ENCODE data around the gene BTN2A1.
A peak's percentile ranks its signal among the peaks of the same experiment; 100 is the strongest.

The BTN2A1 gene

DNA sequence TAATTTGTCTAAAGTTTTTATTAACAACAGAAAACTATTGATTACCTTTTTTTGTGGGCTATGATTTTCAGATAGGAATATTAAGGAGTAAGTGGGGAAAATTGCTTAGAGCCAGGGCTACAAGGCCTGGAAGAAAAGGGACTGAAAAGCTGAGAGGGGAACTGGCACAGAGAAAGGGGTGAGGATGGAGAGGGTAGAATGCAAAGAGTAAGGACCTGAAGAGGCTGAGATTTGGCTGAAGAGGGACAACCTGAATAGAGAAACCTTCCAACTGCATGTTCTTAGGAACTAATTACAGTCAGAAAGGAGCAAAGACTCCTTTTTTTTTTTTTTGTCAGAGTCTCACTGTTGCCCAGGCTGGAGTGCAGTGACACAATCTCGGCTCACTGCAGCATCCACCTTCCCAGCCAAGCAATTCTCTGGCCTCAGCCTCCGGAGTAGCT is 16.7 kb downstream of the BTN2A1 start:
- peaks cover 0 to 8% (median 4%) of the 10 kb centered on the region in 5 donors for H3K9me3 ChIP-seq (ENCODE audit: control insufficient read depth in 5 of 5, low read length in 5 of 5)
- H3K4me1 ChIP-seq (ENCODE audit: control insufficient read depth in 5 of 5, insufficient read depth in 5 of 5, low read length in 5 of 5) = peaks cover 0 to 28% (median 14%) of the 10 kb centered on the region in 5 donors
- no peaks in the 10 kb centered on the region for H3K27me3 ChIP-seq (ENCODE audit: control insufficient read depth in 5 of 5, insufficient read depth in 4 of 5, low read length in 5 of 5)
- peak overlapping the region; percentile 82 for H3K27ac ChIP-seq (ENCODE audit: low read depth, low read length)
- H3K9ac ChIP-seq (ENCODE audit: low read length in 5 of 5) = peak overlapping the region; percentile 60 to 73 (median 65)
- no peaks in the 10 kb centered on the region for H3K36me3 ChIP-seq (ENCODE audit: control insufficient read depth in 5 of 5, insufficient read depth in 5 of 5, low read length in 5 of 5)
- H3K4me3 ChIP-seq (ENCODE audit: low read depth in 1 of 5, low read length in 5 of 5) = peak overlapping the region; percentile 64 to 84 (median 79)

DNA sequence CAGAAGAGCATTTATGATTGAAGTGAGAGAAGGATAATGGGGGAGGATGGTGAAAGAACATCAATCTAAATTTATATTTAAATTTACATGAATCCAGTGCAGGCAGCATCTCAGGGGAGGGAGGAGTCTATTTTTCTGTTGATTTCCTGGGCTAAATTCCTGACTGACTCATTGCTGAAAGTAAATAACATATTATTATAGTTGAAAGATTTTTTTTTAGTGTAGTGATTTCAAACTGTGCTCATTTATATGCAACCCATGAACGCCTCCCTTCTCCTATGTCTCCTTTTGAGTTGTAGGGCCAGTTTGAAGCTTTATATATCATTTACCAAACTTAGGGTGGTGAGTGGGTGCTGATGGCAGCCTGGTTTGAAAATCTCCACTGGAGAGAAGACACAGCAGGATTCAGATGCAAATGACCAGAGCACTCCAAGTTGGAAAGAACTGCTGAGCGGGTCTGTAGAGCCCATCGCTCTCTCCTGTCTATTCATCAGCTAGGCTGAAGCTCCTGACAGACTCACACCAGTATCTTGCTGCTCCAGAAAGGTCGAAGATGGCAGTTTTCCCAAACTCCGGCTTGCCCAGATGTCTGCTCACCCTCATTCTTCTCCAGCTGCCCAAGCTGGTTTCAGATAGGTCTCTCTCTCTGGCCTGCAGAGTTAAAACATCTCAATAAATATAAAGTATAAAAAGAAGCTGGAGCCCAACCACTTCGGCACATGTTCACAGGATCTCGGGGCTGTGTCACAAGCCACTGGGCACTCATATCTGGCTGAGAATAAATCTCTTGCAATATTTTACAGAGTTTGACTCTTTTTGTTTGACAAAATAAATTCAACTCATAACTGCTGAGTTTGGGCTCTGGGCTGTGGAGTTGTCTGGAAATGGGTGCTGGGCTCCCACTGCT is 18.3 kb downstream of the BTN2A1 start:
- no peak overlapping the region for H3K27ac ChIP-seq (ENCODE audit: low read depth, low read length)

DNA sequence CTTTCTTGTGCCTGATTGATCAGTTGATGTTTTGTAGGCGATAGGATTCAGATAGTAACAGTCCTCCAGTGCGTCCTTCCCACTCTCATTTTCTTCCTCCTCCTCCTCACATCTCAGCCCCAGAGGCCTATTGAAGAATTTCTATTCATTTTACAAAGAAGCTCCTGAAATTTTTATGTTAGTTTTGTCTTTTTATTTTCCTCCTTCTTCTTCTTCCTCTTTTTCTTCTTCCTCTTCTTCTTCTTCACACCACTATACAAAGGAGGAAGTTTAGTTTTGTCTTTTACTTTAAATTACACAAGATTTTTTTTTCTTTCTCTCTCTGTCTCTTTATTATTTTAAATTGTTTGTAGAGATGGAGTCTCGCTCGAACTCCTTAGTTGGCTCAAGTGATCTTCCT is 19.1 kb downstream of the BTN2A1 start:
- H3K4me3 ChIP-seq (ENCODE audit: low read depth in 1 of 5, low read length in 5 of 5) = no peak overlapping the region
- no peaks in the 10 kb centered on the region for H3K27me3 ChIP-seq (ENCODE audit: control insufficient read depth in 5 of 5, insufficient read depth in 4 of 5, low read length in 5 of 5)
- H3K27ac ChIP-seq (ENCODE audit: low read depth, low read length) = no peak overlapping the region
- H3K36me3 ChIP-seq (ENCODE audit: control insufficient read depth in 5 of 5, insufficient read depth in 5 of 5, low read length in 5 of 5) = no peaks in the 10 kb centered on the region
- no peak overlapping the region for H3K9ac ChIP-seq (ENCODE audit: low read length in 5 of 5)
- peaks cover 0 to 31% (median 14%) of the 10 kb centered on the region in 5 donors for H3K4me1 ChIP-seq (ENCODE audit: control insufficient read depth in 5 of 5, insufficient read depth in 5 of 5, low read length in 5 of 5)
- H3K9me3 ChIP-seq (ENCODE audit: control insufficient read depth in 5 of 5, low read length in 5 of 5) = peaks cover 0 to 4% (median 3%) of the 10 kb centered on the region in 5 donors

More for the DNA sequence above, 18.3 kb downstream of the BTN2A1 start:
- Histone ChIP-seq H3K4me3 (ENCODE audit: low read depth in 1 of 5, low read length in 5 of 5) (no peak overlapping the region), H3K9ac (ENCODE audit: low read length in 5 of 5) (no peak overlapping the region), H3K9me3 (ENCODE audit: control insufficient read depth in 5 of 5, low read length in 5 of 5) (peaks cover 0 to 8% (median 4%) of the 10 kb centered on the region in 5 donors), H3K27me3 (ENCODE audit: control insufficient read depth in 5 of 5, insufficient read depth in 4 of 5, low read length in 5 of 5) (no peaks in the 10 kb centered on the region), H3K36me3 (ENCODE audit: control insufficient read depth in 5 of 5, insufficient read depth in 5 of 5, low read length in 5 of 5) (no peaks in the 10 kb centered on the region), H3K4me1 (ENCODE audit: control insufficient read depth in 5 of 5, insufficient read depth in 5 of 5, low read length in 5 of 5) (peaks cover 0 to 31% (median 14%) of the 10 kb centered on the region in 5 donors)

DNA sequence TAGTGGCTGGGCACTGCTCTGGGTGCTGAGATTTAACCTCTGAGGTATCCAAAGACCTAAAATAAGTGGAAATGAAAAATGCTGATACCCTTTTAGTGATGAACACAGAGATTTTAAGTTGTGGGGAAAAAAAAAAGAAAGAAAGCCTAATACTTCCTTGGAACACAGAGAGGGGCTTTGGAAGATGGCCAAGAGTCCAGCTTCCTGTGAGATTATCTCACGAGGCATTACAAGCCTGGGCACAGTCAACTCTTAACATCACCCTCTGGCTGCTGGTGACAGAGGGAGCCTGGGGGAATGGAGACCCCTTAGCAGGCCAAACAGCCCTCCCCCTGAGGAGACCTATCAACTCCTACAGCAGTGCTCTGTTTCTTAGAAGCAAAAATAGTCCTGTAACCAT is 19.7 kb downstream of the BTN2A1 start:
- no peaks in the 10 kb centered on the region for H3K9me3 ChIP-seq (ENCODE audit: control insufficient read depth in 5 of 5, low read length in 5 of 5)
- H3K4me1 ChIP-seq (ENCODE audit: control insufficient read depth in 5 of 5, insufficient read depth in 5 of 5, low read length in 5 of 5) = peaks cover 0 to 31% (median 14%) of the 10 kb centered on the region in 5 donors
- H3K36me3 ChIP-seq (ENCODE audit: control insufficient read depth in 5 of 5, insufficient read depth in 5 of 5, low read length in 5 of 5) = no peaks in the 10 kb centered on the region
- H3K27ac ChIP-seq (ENCODE audit: low read depth, low read length) = no peak overlapping the region
- no peak overlapping the region for H3K4me3 ChIP-seq (ENCODE audit: low read depth in 1 of 5, low read length in 5 of 5)
- no peaks in the 10 kb centered on the region for H3K27me3 ChIP-seq (ENCODE audit: control insufficient read depth in 5 of 5, insufficient read depth in 4 of 5, low read length in 5 of 5)
- no peak overlapping the region for H3K9ac ChIP-seq (ENCODE audit: low read length in 5 of 5)

DNA sequence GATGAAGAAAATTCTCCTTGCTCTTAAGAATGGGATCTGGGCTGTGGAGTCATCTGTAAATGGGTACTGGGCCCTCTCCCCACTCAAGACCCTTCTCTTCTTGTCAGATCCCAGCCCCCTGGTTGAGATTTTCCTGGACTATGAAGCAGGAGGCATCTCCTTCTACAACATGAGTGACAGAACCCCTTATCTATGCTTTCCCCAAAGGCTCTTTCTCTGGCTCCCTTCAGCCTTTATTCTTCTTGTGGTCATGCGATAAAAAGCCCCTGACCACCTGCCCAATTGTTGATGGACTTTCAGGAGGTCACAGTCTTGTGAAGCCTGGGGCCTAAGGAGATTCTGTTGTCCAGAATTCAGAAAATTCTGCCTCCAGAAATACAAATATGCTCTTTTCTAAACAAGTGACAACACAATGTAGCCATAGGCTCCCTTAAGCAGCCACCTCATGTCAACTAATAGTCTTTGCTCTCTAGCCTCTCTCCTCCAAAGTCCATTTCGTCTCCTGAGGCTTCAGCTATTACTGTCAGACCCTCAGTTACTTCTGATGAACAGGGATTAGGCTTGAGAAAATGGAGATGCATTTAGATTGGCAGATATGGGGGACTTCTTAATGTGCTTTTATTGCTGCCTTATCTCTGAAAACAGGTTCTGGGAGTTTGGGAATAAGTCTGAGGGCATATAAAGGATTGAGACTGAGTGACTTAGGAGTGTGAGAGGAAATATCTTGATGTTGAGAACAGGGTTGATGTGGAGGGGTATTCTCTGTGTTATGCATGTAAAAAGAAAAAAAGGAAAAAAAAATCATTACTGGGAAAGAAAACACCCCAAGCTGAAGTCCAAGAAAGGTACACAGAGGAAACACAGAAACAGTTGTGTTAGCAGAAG is 20.6 kb downstream of the BTN2A1 start:
- no peaks in the 10 kb centered on the region for H3K27me3 ChIP-seq (ENCODE audit: control insufficient read depth in 5 of 5, insufficient read depth in 4 of 5, low read length in 5 of 5)
- H3K4me3 ChIP-seq (ENCODE audit: low read depth in 1 of 5, low read length in 5 of 5) = no peak overlapping the region
- H3K4me1 ChIP-seq (ENCODE audit: control insufficient read depth in 5 of 5, insufficient read depth in 5 of 5, low read length in 5 of 5) = peaks cover 0 to 31% (median 14%) of the 10 kb centered on the region in 5 donors
- no peaks in the 10 kb centered on the region for H3K36me3 ChIP-seq (ENCODE audit: control insufficient read depth in 5 of 5, insufficient read depth in 5 of 5, low read length in 5 of 5)
- no peak overlapping the region for H3K27ac ChIP-seq (ENCODE audit: low read depth, low read length)
- no peaks in the 10 kb centered on the region for H3K9me3 ChIP-seq (ENCODE audit: control insufficient read depth in 5 of 5, low read length in 5 of 5)
- H3K9ac ChIP-seq (ENCODE audit: low read length in 5 of 5) = no peak overlapping the region

DNA sequence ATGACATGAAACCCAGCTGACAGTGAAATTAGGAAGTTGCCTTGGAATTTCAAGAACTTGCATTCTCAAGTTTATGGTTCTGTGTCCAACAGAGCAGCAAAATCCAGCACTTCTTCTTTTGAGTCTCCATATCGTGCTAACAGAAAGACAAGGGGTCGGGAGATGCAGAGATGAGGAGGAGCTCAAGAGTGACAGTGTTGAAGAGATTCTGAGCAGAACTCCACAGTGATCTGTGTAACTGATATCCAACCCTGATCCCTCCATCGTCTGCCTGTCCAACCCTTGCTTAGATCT is 21.2 kb downstream of the BTN2A1 start:
- H3K27me3 ChIP-seq (ENCODE audit: control insufficient read depth in 5 of 5, insufficient read depth in 4 of 5, low read length in 5 of 5) = no peaks in the 10 kb centered on the region
- no peak overlapping the region for H3K9ac ChIP-seq (ENCODE audit: low read length in 5 of 5)
- H3K4me1 ChIP-seq (ENCODE audit: control insufficient read depth in 5 of 5, insufficient read depth in 5 of 5, low read length in 5 of 5) = peaks cover 0 to 31% (median 14%) of the 10 kb centered on the region in 5 donors
- no peak overlapping the region for H3K27ac ChIP-seq (ENCODE audit: low read depth, low read length)
- peak overlapping the region in 1 of 5 donors; percentile 6 for H3K4me3 ChIP-seq (ENCODE audit: low read depth in 1 of 5, low read length in 5 of 5)
- no peaks in the 10 kb centered on the region for H3K9me3 ChIP-seq (ENCODE audit: control insufficient read depth in 5 of 5, low read length in 5 of 5)
- H3K36me3 ChIP-seq (ENCODE audit: control insufficient read depth in 5 of 5, insufficient read depth in 5 of 5, low read length in 5 of 5) = no peaks in the 10 kb centered on the region

DNA sequence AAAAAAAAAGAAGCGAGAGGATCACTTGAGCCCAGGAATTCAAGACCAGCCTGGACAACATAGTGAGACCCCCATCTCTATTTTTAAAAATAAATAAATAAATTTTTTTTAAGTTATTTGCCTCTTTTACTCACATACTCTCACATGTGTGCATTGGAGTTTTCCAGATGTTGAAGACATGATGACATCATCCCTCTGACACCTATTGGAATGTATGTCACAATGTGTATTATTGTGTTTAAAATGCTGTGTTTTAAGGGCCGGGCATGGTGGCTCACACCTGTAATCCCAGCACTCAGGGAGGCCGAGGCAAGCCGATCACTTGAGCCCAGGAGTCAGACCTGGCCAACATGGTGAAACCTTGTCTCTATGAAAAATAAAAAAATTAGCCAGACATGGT is 24.6 kb downstream of the BTN2A1 start:
- no peaks in the 10 kb centered on the region for H3K36me3 ChIP-seq (ENCODE audit: control insufficient read depth in 5 of 5, insufficient read depth in 5 of 5, low read length in 5 of 5)
- peaks cover 0 to 3% (median 0%) of the 10 kb centered on the region in 5 donors for H3K9me3 ChIP-seq (ENCODE audit: control insufficient read depth in 5 of 5, low read length in 5 of 5)
- H3K4me1 ChIP-seq (ENCODE audit: control insufficient read depth in 5 of 5, insufficient read depth in 5 of 5, low read length in 5 of 5) = peaks cover 0 to 17% (median 0%) of the 10 kb centered on the region in 5 donors
- no peak overlapping the region for H3K27ac ChIP-seq (ENCODE audit: low read depth, low read length)
- H3K9ac ChIP-seq (ENCODE audit: low read length in 5 of 5) = no peak overlapping the region
- H3K4me3 ChIP-seq (ENCODE audit: low read depth in 1 of 5, low read length in 5 of 5) = no peak overlapping the region
- no peaks in the 10 kb centered on the region for H3K27me3 ChIP-seq (ENCODE audit: control insufficient read depth in 5 of 5, insufficient read depth in 4 of 5, low read length in 5 of 5)

DNA sequence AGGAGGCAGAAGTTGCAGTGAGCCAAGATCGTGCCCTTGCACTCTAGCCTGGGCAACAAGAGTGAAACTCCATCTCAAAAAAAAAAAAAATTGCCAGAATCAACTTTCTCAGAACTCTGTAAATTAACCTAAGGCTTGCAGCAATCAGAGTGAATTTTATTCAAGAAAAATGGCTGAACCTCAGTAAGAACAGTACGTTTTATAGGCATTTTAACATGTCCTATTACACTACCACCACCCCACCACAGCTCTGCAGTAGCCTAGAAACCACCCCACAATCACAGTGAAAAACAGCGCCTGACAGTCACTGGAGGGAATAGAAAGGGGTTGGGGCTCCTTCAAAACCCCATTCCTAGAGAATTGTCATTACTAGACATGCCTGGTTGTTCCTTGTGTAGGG is 26.0 kb downstream of the BTN2A1 start:
- no peak overlapping the region for H3K27ac ChIP-seq (ENCODE audit: low read depth, low read length)
- H3K9me3 ChIP-seq (ENCODE audit: control insufficient read depth in 5 of 5, low read length in 5 of 5) = peaks cover 0 to 9% (median 0%) of the 10 kb centered on the region in 5 donors
- no peak overlapping the region for H3K9ac ChIP-seq (ENCODE audit: low read length in 5 of 5)
- H3K36me3 ChIP-seq (ENCODE audit: control insufficient read depth in 5 of 5, insufficient read depth in 5 of 5, low read length in 5 of 5) = no peaks in the 10 kb centered on the region
- H3K27me3 ChIP-seq (ENCODE audit: control insufficient read depth in 5 of 5, insufficient read depth in 4 of 5, low read length in 5 of 5) = no peaks in the 10 kb centered on the region
- no peak overlapping the region for H3K4me3 ChIP-seq (ENCODE audit: low read depth in 1 of 5, low read length in 5 of 5)
- peaks cover 0 to 4% (median 0%) of the 10 kb centered on the region in 5 donors for H3K4me1 ChIP-seq (ENCODE audit: control insufficient read depth in 5 of 5, insufficient read depth in 5 of 5, low read length in 5 of 5)

DNA sequence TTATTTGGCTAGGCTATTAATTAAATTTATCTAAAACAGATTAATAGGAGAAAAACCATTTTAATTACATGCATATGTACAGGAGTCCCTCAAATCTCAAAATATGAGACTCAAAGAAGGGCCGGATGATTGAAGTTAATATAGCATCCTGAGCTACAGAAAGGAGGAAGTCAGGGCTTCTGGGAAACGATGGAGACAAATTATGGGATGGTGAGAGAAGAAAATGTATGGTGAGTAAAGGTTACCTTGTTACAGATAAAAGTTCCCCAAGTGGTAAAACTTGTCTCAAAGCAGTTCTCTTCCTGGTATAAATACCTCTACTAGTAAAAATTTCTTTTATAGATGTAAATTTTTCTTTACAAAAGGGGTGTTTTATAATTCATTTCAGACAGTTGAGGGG is 26.4 kb downstream of the BTN2A1 start:
- Histone ChIP-seq H3K9me3 (ENCODE audit: control insufficient read depth in 5 of 5, low read length in 5 of 5) (peaks cover 0 to 9% (median 0%) of the 10 kb centered on the region in 5 donors), H3K36me3 (ENCODE audit: control insufficient read depth in 5 of 5, insufficient read depth in 5 of 5, low read length in 5 of 5) (no peaks in the 10 kb centered on the region), H3K4me3 (ENCODE audit: low read depth in 1 of 5, low read length in 5 of 5) (no peak overlapping the region), H3K27ac (ENCODE audit: low read depth, low read length) (no peak overlapping the region), H3K4me1 (ENCODE audit: control insufficient read depth in 5 of 5, insufficient read depth in 5 of 5, low read length in 5 of 5) (peaks cover 0 to 3% (median 0%) of the 10 kb centered on the region in 5 donors), H3K27me3 (ENCODE audit: control insufficient read depth in 5 of 5, insufficient read depth in 4 of 5, low read length in 5 of 5) (no peaks in the 10 kb centered on the region), H3K9ac (ENCODE audit: low read length in 5 of 5) (no peak overlapping the region)
